GM21619 (cell line): ENCODE results near the gene CBS.
"Not testable (repeated sequence)": the region's sequence is repeated elsewhere in the genome, so short reads cannot be mapped to it uniquely, and the experiment has no call there.

Source experiments
- ATAC-seq: cut with Tn5 transposase; IDR thresholded peaks from one replicate; pipeline ENCODE4 v1.9.1; 2021; ENCODE audit not compliant: unreplicated experiment

Gene CBS

DNA sequence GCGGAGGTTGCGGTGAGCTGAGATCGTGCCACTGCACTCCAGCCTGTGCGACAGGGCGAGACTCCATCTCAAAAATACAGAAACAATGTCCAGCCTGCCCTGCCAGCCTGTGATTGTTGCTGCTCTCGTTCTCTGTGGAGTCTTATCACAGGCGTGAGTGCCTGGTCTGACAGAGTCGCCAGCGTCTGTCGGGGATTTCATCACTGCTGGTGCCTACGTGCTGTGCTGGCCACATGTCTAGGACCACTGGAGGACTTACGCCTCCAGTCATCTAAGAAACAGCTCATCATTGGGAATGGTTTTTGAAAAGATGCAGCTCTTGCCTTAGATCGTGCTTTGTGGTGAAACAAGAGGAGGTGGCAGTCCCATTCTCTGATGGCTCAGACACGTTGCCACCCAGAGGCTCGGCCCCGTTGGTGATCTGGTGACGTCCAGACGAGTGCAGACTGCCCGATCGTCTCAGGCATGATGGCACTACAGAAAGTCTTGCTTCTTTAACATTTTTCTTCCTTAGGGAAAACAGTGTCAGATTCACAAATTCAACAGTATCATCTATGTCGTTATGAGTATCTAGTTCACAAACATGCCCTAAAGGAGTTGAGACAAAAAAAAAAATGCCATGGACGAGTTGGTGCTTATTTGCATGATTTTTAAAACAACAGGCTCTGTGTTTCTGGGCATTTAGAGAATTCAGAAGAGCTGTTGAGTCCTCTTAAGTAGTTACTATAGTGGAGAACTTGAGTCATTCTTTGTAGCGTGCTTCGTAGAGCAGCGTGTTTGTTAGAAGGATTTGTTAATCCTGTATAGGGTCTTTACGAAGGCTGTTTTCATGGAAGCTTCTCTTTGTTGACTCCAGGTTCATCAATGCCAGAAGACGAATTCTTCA, 47.5 kb downstream of the CBS start:
- no peak for ATAC-seq

DNA sequence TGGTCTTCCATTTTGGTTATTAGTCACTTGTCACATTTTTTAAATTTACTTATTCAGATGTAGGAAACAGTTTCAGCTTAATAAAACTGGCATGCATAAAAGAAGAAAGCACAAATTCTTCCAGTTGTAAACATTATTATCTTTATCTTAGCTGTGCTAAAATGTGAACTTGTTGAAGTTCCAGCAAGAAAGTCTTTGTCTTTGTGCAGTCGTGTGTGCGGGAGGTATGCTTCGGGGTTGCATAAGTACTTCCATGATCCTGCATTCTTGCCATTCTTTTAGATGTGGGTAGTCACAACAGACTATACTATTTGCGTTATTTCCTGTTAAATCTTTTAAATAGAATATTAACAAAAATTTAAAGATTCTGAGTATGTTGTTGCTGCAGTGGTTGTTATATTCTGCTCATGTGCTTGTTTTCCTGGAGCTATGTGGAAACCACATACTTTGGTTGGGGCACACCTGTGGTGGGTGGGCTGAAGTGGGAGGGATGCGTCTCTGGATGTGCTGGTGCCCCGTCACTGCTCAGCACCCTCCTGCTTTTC, 49.9 kb downstream of the CBS start:
- no peak for ATAC-seq

GRCh38 chr21:43024439-43025136, 51.0 kb downstream of the CBS start:
- no peak for ATAC-seq

DNA sequence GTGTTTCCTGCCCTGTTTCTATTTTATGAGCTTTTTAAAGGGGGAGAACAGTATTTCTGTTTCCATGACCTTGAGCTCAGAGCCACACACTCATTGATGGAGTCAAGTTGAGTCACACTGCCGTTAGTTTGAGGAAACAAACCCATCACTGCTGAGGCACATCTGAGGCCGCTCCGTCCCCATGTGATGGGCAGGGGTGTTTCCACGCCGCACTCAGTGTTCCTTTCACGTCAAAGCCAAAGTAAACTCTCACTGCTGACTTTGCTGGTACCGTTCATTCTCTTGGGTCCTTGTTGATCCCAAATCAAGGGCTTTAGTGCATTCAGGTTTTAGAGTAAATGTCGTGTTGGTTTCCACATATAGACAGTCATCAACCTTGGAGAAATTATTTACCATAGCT, 52.5 kb downstream of the CBS start:
- no peak for ATAC-seq

GRCh38 chr21:43021756-43022600, 53.7 kb downstream of the CBS start:
- no peak for ATAC-seq

DNA sequence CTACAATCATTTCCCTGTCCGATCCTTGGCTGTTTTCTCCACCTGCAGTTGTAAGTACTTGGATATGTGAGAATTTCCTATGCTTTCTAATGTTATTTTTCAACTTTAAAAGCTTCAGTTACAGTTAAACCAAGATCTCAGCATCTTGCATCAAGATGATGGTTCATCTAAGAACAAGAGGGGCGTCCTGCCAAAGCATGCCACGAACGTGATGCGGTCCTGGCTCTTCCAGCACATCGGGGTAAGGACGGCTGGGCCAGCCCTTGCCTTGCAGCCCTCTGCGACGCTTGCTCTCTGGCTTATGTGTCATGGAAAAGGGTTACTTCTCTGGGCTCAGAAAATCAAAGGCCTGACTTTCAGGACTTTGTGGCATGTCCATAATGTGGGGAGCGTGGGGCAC, 54.4 kb downstream of the CBS start:
- ATAC-seq, result no peak

- no peak for ATAC-seq
Observed at GRCh38 chr21:43020771-43021170, 54.9 kb downstream of the CBS start.

GRCh38 chr21:43020177-43020576, 55.5 kb downstream of the CBS start:
- no peak for ATAC-seq

DNA sequence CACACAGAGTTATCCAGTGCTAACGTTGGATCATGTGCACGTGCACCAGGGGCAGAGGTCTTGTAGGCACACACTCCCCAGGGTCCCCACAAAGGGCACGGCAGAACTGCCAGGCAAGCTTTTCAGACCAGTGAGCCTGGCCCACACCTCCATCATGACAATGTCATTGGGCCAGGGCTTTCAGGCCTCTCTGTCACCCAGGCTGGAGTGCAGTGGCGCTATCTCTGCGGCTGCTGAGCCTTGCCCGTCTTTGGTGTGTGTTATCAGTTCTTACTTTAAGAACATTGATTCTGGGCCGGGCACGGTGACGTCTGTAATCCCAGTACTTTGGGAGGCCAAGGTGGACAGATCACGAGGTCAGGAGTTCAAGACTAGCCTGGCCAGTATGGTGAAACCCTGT, 57.1 kb downstream of the CBS start:
- no peak for ATAC-seq

GRCh38 chr21:43016728-43017127, 58.9 kb downstream of the CBS start:
- no peak for ATAC-seq

DNA sequence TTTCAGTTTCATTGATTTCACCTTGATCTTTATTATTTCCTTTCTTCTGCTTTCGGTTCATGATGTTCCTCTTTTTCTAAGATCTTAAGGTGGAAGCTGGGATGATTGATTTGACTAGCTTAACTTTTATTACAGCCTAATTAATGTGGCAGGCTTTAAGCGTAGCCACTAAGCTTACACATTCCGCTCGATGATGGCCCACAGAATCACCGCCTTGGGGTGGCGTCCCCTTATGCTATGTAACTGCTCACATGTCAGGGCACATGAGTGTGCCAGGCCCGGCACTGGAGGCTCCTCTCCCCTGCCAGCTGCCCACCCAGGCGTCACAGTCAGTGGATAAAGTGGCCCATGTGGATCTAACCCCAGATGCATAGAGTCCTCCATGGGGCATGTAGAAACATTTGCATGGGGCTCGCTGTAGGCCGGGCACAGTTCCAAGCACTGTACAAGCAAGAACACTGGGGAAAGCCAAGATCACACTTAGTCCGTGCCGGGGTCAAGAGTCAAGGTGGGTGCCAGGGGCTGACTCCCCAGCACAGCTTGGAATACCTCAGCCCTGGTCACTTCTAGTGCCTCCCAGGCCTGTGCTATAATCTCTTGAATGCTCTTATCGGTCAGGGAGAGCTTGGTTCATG, 59.6 kb downstream of the CBS start:
- no peak for ATAC-seq

GRCh38 chr21:43012596-43012995, 63.0 kb downstream of the CBS start:
- no peak for ATAC-seq

DNA sequence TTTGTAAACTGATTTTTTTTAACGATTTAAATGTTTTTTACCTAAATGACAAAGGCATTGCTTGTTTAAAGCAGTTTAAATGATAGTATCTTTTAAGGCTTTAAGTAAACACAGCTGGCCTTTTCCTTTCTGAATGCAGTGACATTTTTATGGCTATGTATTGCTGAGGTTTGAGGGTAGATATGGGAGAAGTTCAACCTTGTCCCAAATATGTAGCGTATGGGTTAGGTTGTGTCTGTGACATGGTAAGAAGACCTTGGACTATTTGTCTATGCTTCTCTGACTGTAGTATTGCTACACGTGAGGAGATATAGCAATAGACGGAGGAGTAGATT, 68.8 kb downstream of the CBS start:
- ATAC-seq, result no peak

- ATAC-seq, result not testable (repeated sequence)
Observed at GRCh38 chr21:43006051-43006873, 69.4 kb downstream of the CBS start.

DNA sequence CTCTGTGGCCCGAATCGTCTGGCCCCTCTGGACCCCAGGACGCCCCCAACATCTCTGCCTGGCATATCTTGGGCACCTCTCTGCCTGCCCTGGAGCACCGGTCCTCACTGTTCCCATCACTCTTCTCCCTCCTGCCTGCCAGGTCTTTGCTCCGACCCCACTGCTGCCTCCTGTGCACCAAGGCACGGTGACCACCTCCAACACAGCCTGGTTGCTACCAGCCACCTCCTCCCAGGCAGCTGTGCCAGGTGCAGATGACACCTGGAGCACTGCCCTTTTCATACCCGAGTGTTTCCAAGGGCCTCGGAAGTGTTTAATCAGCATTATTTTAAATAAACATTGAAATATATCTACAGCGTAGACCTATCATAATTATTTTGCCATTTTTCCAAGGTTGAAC, 70.0 kb downstream of the CBS start:
- no peak for ATAC-seq

GRCh38 chr21:43004926-43005325, 70.7 kb downstream of the CBS start:
- ATAC-seq, result no peak
